ENCODE results near the gene AQP1. TPM values are rescaled to one million over a fixed set of nuclear protein-coding genes. Genes with fewer than 3 reads are reported as not detected.

The AQP1 gene
- total and polyA plus RNA-seq, 2 of the 13 experiments (the other 11 are each of a cell fraction or from before 2014, with no cell fraction given): not detected

- POLR2A ChIA-PET: no interaction called here
- WGBS (ENCODE audit: low lambda C conversion rate): 53% methylated on average over 10 of the region's 19 CpGs
- TF ChIP-seq, protein P1, sequence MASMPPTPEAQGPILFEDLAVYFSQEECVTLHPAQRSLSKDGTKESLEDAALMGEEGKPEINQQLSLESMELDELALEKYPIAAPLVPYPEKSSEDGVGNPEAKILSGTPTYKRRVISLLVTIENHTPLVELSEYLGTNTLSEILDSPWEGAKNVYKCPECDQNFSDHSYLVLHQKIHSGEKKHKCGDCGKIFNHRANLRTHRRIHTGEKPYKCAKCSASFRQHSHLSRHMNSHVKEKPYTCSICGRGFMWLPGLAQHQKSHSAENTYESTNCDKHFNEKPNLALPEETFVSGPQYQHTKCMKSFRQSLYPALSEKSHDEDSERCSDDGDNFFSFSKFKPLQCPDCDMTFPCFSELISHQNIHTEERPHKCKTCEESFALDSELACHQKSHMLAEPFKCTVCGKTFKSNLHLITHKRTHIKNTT (CRISPR knock-in tag; IDR thresholded peaks at IDR 0.05): no peak
- TF ChIP-seq HNF1B (CRISPR knock-in tag; IDR thresholded peaks at IDR 0.05) (no peak), ZNF274 (CRISPR knock-in tag; IDR thresholded peaks at IDR 0.05) (no peak), CREM (IDR thresholded peaks at IDR 0.05) (no peak), CREM (CRISPR knock-in tag; IDR thresholded peaks at IDR 0.05) (no peak), ZNF839 (CRISPR knock-in tag; IDR thresholded peaks at IDR 0.05; ENCODE audit: borderline replicate concordance) (no peak), REPIN1 (CRISPR knock-in tag; IDR thresholded peaks at IDR 0.05; ENCODE audit: borderline replicate concordance, low read depth) (no peak)
- TF ChIP-seq, protein P2, sequence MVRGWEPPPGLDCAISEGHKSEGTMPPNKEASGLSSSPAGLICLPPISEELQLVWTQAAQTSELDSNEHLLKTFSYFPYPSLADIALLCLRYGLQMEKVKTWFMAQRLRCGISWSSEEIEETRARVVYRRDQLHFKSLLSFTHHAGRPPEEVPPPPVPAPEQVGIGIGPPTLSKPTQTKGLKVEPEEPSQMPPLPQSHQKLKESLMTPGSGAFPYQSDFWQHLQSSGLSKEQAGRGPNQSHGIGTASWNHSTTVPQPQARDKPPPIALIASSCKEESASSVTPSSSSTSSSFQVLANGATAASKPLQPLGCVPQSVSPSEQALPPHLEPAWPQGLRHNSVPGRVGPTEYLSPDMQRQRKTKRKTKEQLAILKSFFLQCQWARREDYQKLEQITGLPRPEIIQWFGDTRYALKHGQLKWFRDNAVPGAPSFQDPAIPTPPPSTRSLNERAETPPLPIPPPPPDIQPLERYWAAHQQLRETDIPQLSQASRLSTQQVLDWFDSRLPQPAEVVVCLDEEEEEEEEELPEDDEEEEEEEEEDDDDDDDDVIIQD (CRISPR knock-in tag; IDR thresholded peaks at IDR 0.05; ENCODE audit: low read depth): no peak
- TF ChIP-seq, protein P3, sequence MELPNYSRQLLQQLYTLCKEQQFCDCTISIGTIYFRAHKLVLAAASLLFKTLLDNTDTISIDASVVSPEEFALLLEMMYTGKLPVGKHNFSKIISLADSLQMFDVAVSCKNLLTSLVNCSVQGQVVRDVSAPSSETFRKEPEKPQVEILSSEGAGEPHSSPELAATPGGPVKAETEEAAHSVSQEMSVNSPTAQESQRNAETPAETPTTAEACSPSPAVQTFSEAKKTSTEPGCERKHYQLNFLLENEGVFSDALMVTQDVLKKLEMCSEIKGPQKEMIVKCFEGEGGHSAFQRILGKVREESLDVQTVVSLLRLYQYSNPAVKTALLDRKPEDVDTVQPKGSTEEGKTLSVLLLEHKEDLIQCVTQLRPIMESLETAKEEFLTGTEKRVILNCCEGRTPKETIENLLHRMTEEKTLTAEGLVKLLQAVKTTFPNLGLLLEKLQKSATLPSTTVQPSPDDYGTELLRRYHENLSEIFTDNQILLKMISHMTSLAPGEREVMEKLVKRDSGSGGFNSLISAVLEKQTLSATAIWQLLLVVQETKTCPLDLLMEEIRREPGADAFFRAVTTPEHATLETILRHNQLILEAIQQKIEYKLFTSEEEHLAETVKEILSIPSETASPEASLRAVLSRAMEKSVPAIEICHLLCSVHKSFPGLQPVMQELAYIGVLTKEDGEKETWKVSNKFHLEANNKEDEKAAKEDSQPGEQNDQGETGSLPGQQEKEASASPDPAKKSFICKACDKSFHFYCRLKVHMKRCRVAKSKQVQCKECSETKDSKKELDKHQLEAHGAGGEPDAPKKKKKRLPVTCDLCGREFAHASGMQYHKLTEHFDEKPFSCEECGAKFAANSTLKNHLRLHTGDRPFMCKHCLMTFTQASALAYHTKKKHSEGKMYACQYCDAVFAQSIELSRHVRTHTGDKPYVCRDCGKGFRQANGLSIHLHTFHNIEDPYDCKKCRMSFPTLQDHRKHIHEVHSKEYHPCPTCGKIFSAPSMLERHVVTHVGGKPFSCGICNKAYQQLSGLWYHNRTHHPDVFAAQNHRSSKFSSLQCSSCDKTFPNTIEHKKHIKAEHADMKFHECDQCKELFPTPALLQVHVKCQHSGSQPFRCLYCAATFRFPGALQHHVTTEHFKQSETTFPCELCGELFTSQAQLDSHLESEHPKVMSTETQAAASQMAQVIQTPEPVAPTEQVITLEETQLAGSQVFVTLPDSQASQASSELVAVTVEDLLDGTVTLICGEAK (IDR thresholded peaks at IDR 0.05): no peak
- TF ChIP-seq, protein P3 (CRISPR knock-in tag; IDR thresholded peaks at IDR 0.05): no peak
Measured at GRCh38 chr7:30921540-30922401, 10.1 kb downstream of the AQP1 start.

More at GRCh38 chr7:30921540-30922401, 10.1 kb downstream of the AQP1 start:
- H3K4me3 ChIP-seq (replicated peaks in 1 of 3; ENCODE audit: insufficient read depth in 1 of 3, low read depth in 2 of 3, low read length in 3 of 3): no peak overlapping the region
- H3K27ac ChIP-seq (ENCODE audit: extremely low read length, insufficient read depth, low read length): no peak overlapping the region
- H3K4me2 ChIP-seq (ENCODE audit: low read depth, low read length): no peak overlapping the region
- H3K27me3 ChIP-seq (ENCODE audit: control insufficient read depth in 1 of 2, insufficient read depth in 2 of 2, low read length in 2 of 2): peaks cover 0 to 2% of the 10 kb centered on the region in 2 experiments; a peak in 2 of 5 replicates
- CTCF ChIA-PET (ENCODE audit: low intra/inter-chr PET ratio, low total read pairs): no interaction called here
- no peaks in the 10 kb centered on the region for H3K36me3 ChIP-seq (replicated peaks in 1 of 2; ENCODE audit: control insufficient read depth in 1 of 2, insufficient read depth in 2 of 2, low read length in 2 of 2)
- in situ Hi-C loops (cut with HindIII; ENCODE audit: extremely low pct_ligation_motif_present, low pct_unique_long_range_greater_than_20kb) (no loop called here), intact Hi-C loops (cut with micrococcal nuclease; ENCODE audit: unreplicated experiment) (no loop called here)
- no peaks in the 10 kb centered on the region for H3K9me3 ChIP-seq (ENCODE audit: low read length)
- no peak overlapping the region for H2AFZ ChIP-seq (ENCODE audit: low read length)
- DNase-seq (ENCODE audit: low spot score) (no peak), FAIRE-seq (no peak), ATAC-seq (no peak)
- H3K4me1 ChIP-seq (ENCODE audit: insufficient read depth, low read length): no peaks in the 10 kb centered on the region
- no peaks in the 10 kb centered on the region for H3K79me2 ChIP-seq (ENCODE audit: insufficient read depth, low read length)
- no TSS peak for BruUV-seq (replicated peaks)
- no peak overlapping the region for H3K9ac ChIP-seq (ENCODE audit: insufficient read depth, low read depth, low read length)
- no peaks in the 10 kb centered on the region for H4K20me1 ChIP-seq (ENCODE audit: insufficient read depth, low read length)
